Measurements from ENCODE around the gene SYF2.

The SYF2 gene

DNA sequence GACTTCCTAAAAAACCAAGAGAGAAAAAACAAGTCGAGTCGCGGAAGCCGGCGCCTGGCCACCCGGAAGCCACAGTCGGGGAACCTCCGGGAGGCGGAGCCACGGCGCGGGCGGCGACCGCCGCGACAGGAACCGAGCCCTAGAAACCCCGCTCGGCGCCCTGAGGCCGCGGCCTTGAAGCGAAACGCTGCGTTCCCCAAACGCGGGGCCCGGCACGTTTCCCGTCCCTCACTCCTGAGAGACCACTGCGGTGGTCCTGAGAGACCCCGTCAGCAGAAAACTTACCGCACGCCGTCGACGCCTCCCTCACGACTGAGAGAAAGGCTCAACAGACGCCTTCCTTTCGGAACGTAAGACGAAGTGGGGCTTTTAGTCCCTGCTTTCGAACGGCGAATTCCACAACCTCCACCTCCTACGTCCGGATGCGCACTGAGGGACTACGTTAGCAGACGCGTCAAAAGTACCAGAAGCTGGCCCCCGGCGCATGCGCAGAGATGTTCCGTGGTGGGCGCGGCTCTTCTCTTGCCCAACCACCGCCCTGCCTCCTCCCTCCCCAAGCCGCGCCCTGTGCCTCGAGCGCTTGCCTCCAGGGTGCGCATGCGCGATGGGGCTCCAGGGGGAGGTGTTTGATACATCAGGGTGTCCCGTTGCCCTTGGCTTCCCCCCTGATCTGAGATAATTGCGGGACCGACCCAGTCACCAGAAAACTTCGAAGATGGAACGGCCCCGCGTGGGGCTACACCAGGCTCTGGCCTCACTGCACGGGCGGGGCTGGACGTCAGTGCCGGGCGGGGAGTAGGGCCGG is 14.9 kb upstream of the SYF2 start, which contains the start of gene RSRP1:
Gene RSRP1 (minus strand): TSS at position 431 of the 805 bp plus-strand sequence. CDS start 491 bp downstream, outside the sequence.
- H3K36me3 ChIP-seq = peaks cover 45% of the 10 kb centered on the region
- peaks cover 6% of the 10 kb centered on the region for H3K9me3 ChIP-seq
- H3K4me3 ChIP-seq (ENCODE audit: low read depth in 1 of 2, low read length in 1 of 2) = peak within 1 kb of the TSS; percentile 86 to 97
- TF ChIP-seq, protein P1, sequence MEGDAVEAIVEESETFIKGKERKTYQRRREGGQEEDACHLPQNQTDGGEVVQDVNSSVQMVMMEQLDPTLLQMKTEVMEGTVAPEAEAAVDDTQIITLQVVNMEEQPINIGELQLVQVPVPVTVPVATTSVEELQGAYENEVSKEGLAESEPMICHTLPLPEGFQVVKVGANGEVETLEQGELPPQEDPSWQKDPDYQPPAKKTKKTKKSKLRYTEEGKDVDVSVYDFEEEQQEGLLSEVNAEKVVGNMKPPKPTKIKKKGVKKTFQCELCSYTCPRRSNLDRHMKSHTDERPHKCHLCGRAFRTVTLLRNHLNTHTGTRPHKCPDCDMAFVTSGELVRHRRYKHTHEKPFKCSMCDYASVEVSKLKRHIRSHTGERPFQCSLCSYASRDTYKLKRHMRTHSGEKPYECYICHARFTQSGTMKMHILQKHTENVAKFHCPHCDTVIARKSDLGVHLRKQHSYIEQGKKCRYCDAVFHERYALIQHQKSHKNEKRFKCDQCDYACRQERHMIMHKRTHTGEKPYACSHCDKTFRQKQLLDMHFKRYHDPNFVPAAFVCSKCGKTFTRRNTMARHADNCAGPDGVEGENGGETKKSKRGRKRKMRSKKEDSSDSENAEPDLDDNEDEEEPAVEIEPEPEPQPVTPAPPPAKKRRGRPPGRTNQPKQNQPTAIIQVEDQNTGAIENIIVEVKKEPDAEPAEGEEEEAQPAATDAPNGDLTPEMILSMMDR (IDR thresholded peaks at IDR 0.05) = peak; percentile 63
- peaks cover 43 to 47% of the 10 kb centered on the region in 2 experiments for H3K4me1 ChIP-seq (ENCODE audit: control insufficient read depth in 1 of 2, insufficient read depth in 1 of 2, low read depth in 1 of 2, low read length in 1 of 2)
- H3K27me3 ChIP-seq = no peaks in the 10 kb centered on the region
- peak within 1 kb of the TSS; percentile 95 for H3K27ac ChIP-seq

DNA sequence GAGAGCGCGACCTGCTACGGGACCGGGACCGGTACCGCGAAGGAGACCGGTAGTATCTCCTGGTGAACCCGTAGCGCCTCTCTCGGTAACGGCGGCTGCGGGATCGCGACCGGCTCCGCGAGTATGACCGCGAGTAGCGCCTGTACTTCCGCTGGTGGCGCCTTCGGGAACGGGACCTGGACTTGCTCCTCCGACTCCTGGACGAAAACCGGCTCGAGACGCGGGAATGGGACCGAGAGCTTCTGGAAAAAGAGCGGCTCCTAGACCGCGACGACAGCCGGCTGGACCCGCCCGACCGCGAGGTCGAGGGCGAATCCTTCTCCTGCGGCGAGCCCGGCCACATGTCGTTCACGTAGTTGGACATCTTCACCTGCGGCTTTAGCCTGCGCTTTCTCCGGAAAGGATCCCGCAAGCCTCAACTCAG is 14.3 kb upstream of the SYF2 start:
- Histone ChIP-seq H3K9me3 (peaks cover 6% of the 10 kb centered on the region), H3K27me3 (no peaks in the 10 kb centered on the region), H3K27ac (peak overlapping the region; percentile 95), H3K4me3 (ENCODE audit: low read depth in 1 of 2, low read length in 1 of 2) (peak overlapping the region; percentile 86 to 97), H3K36me3 (peaks cover 51% of the 10 kb centered on the region), H3K4me1 (ENCODE audit: control insufficient read depth in 1 of 2, insufficient read depth in 1 of 2, low read depth in 1 of 2, low read length in 1 of 2) (peaks cover 48 to 52% of the 10 kb centered on the region in 2 experiments)
- TF ChIP-seq, protein P1 (IDR thresholded peaks at IDR 0.05) = no peak

DNA sequence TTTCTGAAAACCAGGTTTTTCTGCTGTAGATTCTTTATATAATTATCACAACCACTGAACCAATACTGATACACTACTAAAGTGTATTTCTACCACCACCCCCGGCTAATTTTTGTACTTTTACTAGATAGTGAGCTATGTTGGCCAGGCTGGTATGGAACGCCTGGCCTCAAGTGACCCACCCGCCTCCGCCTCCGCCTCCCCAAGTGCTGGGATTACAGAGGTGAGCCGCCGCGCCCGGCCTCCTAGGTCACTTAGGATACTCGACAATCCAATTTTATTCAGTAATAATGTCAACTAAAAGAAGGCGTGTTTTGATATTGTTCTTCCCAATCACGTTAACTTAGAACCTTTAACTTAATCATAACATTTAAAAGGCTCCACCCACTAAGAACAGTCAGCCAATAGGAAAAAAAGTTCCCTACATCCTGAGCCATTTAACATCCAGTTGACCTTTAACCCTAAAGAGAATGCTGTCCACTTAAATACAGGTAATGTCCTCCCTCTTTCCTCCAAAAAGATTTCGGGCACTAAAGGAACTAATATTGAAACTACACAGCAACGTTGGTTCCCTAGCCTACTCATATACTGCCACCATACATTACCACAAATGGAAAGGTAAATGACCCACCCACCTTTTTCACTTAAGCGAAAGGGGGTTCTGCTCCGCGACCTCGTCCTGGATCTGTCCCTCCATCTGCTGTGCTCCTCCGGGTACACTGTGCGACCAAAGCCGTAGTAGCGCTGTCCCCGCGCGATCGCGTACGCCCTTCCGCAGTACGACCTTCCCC is 13.7 kb upstream of the SYF2 start:
- TF ChIP-seq, protein P1 (IDR thresholded peaks at IDR 0.05) = no peak
- peak overlapping the region; percentile 95 for H3K27ac ChIP-seq
- H3K9me3 ChIP-seq = peaks cover 6% of the 10 kb centered on the region
- H3K4me3 ChIP-seq (ENCODE audit: low read depth in 1 of 2, low read length in 1 of 2) = peak overlapping the region; percentile 86 to 97
- peaks cover 52 to 57% of the 10 kb centered on the region in 2 experiments for H3K4me1 ChIP-seq (ENCODE audit: control insufficient read depth in 1 of 2, insufficient read depth in 1 of 2, low read depth in 1 of 2, low read length in 1 of 2)
- no peaks in the 10 kb centered on the region for H3K27me3 ChIP-seq
- H3K36me3 ChIP-seq = peaks cover 57% of the 10 kb centered on the region

DNA sequence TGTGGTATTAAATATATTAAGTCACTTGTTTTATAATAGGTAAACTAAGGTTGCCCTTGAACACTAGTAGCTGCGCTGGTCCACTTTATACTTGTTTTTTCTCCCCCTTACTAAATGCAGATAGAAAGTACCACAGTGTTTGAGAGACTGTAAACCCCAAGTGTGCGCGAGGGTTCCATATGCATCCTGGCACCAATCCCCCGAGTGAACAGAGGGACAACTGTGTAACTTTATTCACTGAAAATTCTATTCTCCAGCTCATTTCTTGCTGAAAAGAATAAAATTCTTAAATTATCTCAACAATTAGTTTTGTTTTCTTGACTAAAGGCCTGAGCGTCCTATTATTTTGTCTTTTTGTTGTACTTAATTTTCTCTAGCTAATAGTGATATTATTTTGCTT is 13.1 kb upstream of the SYF2 start:
- H3K4me1 ChIP-seq (ENCODE audit: control insufficient read depth in 1 of 2, insufficient read depth in 1 of 2, low read depth in 1 of 2, low read length in 1 of 2) = peaks cover 58 to 63% of the 10 kb centered on the region in 2 experiments
- H3K27me3 ChIP-seq = no peaks in the 10 kb centered on the region
- TF ChIP-seq, protein P1 (IDR thresholded peaks at IDR 0.05) = no peak
- H3K4me3 ChIP-seq (ENCODE audit: low read depth in 1 of 2, low read length in 1 of 2) = peak overlapping the region; percentile 86 to 97
- peak overlapping the region; percentile 95 for H3K27ac ChIP-seq
- peaks cover 63% of the 10 kb centered on the region for H3K36me3 ChIP-seq
- H3K9me3 ChIP-seq = peaks cover 6% of the 10 kb centered on the region

DNA sequence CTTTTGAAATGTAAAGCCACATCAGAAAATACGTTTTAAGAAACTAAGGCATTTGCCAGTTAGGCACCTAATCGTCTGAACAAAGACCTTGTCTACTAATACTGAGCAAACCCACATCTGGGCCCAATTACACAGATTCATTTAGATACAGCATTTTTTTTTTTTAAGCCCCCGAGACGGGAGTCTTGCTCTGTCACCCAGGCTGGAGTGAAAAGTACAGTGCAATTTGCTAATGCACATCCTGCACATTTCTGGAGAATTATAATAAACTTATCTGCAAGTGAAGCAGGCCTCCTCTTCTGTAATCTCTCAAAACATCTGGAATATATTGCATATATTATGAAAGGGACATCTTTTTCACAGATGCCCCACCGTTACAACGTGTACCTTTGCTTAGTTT is 11.6 kb upstream of the SYF2 start:
- Histone ChIP-seq H3K27me3 (no peaks in the 10 kb centered on the region), H3K36me3 (peaks cover 72% of the 10 kb centered on the region), H3K27ac (peak overlapping the region; percentile 13), H3K4me3 (ENCODE audit: low read depth in 1 of 2, low read length in 1 of 2) (peak overlapping the region in 1 of 2 experiments; percentile 86), H3K9me3 (peaks cover 6% of the 10 kb centered on the region), H3K4me1 (ENCODE audit: control insufficient read depth in 1 of 2, insufficient read depth in 1 of 2, low read depth in 1 of 2, low read length in 1 of 2) (peaks cover 73 to 78% of the 10 kb centered on the region in 2 experiments)
- TF ChIP-seq, protein P1 (IDR thresholded peaks at IDR 0.05) = no peak

Measured in neutrophil (primary cell).